Choroid plexus epithelial cell (primary cell): ENCODE measurements around the gene CMC2.

Source experiments
- DNase-seq: peaks from one replicate; pipeline ENCODE4 v3.0.0-alpha.2; 2010; ENCODE audit warnings: low read depth
- H3K4me3 ChIP-seq: 2 replicates; pipeline ENCODE4 v1.5.1; 2011; ENCODE audit warnings: low read depth, mild to moderate bottlenecking, control low read depth, low read length, moderate library complexity
- CTCF ChIP-seq: conservative IDR thresholded peaks from 2 replicates; pipeline ENCODE4 v1.5.1; 2011; ENCODE audit warnings: low read depth, mild to moderate bottlenecking, control low read depth, inconsistent platforms, low read length, moderate library complexity

Gene CMC2

DNA sequence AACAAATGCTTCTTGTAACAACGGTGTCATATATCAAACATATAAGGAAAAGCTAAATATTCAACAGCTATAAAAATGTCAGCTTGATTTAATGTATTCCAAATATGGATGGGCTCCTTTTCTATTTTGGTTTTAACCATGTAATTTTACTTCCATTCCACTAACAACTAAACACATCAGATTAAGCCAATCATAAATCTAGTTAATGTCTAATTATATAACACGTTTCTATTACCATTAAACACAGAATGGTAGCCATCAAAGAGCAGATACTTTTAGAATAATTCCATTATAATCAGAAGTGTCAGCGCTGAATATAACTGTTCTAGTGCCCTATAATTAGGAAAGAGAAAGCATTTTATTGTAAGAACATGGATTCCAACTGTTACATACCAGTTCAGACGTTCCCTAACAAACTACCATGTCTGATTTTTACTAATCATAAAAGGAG is 10.0 kb downstream of the CMC2 start:
- peak overlapping the region; percentile 35 for H3K4me3 ChIP-seq
- no peak for TF ChIP-seq CTCF

DNA sequence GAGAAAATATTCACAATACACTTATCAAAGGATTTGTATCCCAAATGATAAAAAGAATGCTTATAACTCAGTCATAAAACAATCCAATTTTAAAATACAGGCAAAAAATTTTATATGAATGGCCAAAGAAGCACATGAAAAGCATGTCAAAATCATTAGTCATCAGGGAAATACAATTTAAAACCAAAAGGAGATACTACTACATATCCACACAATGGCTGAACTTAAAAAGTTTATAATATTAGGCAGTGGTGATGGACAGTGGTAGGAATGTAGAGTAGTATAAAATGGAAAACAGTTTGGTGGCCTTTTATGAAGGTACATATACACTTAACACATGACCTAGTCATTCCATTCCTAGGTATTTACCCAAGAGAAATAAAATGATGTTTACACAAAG is 12.2 kb downstream of the CMC2 start:
- no peak for TF ChIP-seq CTCF
- peak; percentile 41 for DNase-seq
- no peak overlapping the region for H3K4me3 ChIP-seq

More for the DNA sequence above, 10.0 kb downstream of the CMC2 start:
- DNase-seq = no peak

DNA sequence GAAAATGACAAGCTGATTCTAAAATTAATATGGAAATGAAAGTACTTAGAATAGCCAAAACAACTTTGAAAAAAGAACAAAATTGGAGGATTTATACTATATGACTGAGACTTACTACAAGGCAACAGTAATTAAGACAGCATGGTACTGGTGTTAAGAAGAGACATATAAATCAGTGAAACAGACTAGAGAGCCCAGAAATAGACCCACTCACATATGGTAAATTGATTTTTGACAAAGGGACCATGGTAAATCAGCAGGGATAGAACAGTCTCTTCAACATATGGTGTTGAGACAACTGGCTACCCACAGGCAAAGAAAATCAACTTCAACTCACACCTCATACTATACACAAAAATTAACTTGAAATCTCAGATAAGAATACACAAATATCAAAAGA is 12.9 kb downstream of the CMC2 start:
- H3K4me3 ChIP-seq = peak overlapping the region; percentile 24
- no peak for TF ChIP-seq CTCF
- no peak for DNase-seq

- peak overlapping the region; percentile 24 for H3K4me3 ChIP-seq
- TF ChIP-seq CTCF = no peak
- DNase-seq = peak; percentile 96
These were observed 13.4 kb downstream of the CMC2 start for GRCh38 chr16:80993307-80993706.

- DNase-seq = no peak
- TF ChIP-seq CTCF = no peak
- H3K4me3 ChIP-seq = no peak overlapping the region
These were observed 13.9 kb downstream of the CMC2 start for GRCh38 chr16:80992676-80993293.

- no peak for TF ChIP-seq CTCF
These were observed 14.8 kb downstream of the CMC2 start for GRCh38 chr16:80991792-80992430.

DNA sequence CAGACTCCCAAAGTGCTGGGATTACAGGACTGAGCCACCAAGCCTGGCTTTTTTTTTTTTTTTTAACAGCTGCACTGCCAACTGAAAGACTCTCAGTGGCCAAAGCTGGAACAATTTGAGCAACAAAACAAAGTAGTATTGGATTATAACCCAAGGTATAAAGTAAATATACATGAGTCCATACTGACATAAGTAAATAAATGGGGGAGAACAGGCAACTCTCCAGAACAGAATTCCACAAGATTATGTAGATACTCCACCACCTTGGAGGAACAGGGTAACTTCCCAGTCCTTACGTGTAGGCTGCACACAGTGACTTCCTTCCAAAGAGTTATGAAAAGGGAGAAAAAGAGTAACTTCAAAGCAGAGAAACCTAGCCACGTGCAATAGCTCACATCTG is 15.7 kb downstream of the CMC2 start:
- no peak for TF ChIP-seq CTCF
- no peak overlapping the region for H3K4me3 ChIP-seq
- DNase-seq = no peak

More at GRCh38 chr16:80991792-80992430, 14.8 kb downstream of the CMC2 start:
- no peak for DNase-seq
- H3K4me3 ChIP-seq = no peak overlapping the region
